Suprapubic skin (tissue), 4 donors: ENCODE measurements around the gene MYO10. TPM values are rescaled to one million over a fixed set of nuclear protein-coding genes. Genes with fewer than 3 reads are reported as not detected.

Experiments used
- DNase-seq, 2 donors: peaks; one replicate each; pipeline ENCODE4 v3.0.0-alpha.2; 2019; ENCODE audit warnings: low spot score in 2 of 2
- H3K27ac ChIP-seq: fragments of 200-600 bp; sonication (generic); one replicate; pipeline ENCODE4 v1.5.1; 2019
- H3K27me3 ChIP-seq: fragments of 200-600 bp; sonication (generic); one replicate; pipeline ENCODE4 v1.5.1; 2019
- H3K36me3 ChIP-seq: fragments of 200-600 bp; sonication (generic); one replicate; pipeline ENCODE4 v1.5.1; 2019
- H3K4me1 ChIP-seq: fragments of 200-600 bp; sonication (generic); one replicate; pipeline ENCODE4 v1.5.1; 2019
- H3K4me3 ChIP-seq: fragments of 200-600 bp; sonication (generic); one replicate; pipeline ENCODE4 v1.5.1; 2019; ENCODE audit warnings: mild to moderate bottlenecking
- H3K9me3 ChIP-seq: fragments of 200-600 bp; sonication (generic); one replicate; pipeline ENCODE4 v1.5.1; 2019
- EP300 ChIP-seq: sonication (generic); formaldehyde crosslinking; IDR thresholded peaks from one replicate; pipeline ENCODE4 v1.6.1; 2017; ENCODE audit warnings: antibody characterized with exemption
- POLR2A ChIP-seq, 2 donors: fragments of 450-650 bp; IDR thresholded peaks; one replicate each; pipeline ENCODE4 v1.6.1; 2017; ENCODE audit warnings: antibody characterized with exemption in 2 of 2, mild to moderate bottlenecking in 2 of 2, moderate library complexity in 2 of 2
- POLR2AphosphoS5 ChIP-seq, 3 donors: sonication (generic); formaldehyde crosslinking; IDR thresholded peaks; one replicate each; pipeline ENCODE4 v1.6.1; 2017; ENCODE audit warnings: antibody characterized with exemption in 3 of 3
- WGBS: methylation state at CpG from one replicate; pipeline ENCODE4 v1.1.5; 2018; 5-methylcytosine and 5-hydroxymethylcytosine counted together
- total RNA-seq, 4 donors: library from RNA; depleted of rRNA; stranded (reverse); fragments of >200 nt; gene quantifications; one replicate each; pipeline ENCODE4 v1.1.0, GENCODE V29; 2016
- TF ChIP-seq, protein P1 (sequence below), 2 donors: fragments of 200-600 bp in 1 of 2; fragments of 450-650 bp in 1 of 2; sonication (generic) in 1 of 2; IDR thresholded peaks; one replicate each; pipeline ENCODE4 v1.5.1; 2016 to 2019; ENCODE audit warnings: antibody characterized with exemption in 2 of 2, mild to moderate bottlenecking in 1 of 2, moderate library complexity in 1 of 2

Gene MYO10
- total RNA-seq, 4 donors from 2014 or later: 37.7 to 109 (median 64.6) TPM

DNA sequence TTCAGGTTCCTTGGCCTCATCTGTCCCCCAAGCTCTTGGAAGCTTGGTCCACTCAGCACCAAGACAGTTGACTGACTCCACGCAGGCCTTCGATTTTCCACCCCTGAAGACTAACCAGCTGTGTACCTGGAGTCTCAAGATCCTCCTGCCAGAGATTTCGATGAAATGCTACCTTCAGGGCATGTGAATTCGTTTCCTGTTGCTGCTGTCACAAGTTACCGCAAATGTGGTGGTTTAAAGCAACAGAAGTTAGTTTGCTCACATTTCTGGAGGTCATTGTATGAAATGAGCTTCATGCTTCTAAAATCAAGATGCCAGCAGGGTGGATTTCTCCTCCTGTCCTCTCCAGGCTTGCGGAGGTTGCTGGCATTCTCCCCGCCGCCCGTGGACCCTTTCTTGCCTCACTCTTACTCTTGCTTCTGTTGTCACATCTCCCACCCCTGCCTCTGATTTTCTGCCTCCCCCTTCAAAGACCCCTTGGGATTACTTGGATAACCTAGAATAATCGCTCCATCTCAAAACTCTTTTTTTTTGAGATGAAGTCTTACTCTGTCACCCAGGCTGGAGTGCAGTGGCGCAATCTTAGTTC is 291.7 kb downstream of the MYO10 start:
- TF ChIP-seq, protein P1, sequence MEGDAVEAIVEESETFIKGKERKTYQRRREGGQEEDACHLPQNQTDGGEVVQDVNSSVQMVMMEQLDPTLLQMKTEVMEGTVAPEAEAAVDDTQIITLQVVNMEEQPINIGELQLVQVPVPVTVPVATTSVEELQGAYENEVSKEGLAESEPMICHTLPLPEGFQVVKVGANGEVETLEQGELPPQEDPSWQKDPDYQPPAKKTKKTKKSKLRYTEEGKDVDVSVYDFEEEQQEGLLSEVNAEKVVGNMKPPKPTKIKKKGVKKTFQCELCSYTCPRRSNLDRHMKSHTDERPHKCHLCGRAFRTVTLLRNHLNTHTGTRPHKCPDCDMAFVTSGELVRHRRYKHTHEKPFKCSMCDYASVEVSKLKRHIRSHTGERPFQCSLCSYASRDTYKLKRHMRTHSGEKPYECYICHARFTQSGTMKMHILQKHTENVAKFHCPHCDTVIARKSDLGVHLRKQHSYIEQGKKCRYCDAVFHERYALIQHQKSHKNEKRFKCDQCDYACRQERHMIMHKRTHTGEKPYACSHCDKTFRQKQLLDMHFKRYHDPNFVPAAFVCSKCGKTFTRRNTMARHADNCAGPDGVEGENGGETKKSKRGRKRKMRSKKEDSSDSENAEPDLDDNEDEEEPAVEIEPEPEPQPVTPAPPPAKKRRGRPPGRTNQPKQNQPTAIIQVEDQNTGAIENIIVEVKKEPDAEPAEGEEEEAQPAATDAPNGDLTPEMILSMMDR (IDR thresholded peaks at IDR 0.05): no peak
- no peak for TF ChIP-seq POLR2AphosphoS5 (IDR thresholded peaks at IDR 0.05)
- WGBS: 91% methylated on average over 11 of the region's 11 CpGs
- H3K27ac ChIP-seq: no peak overlapping the region
- no peaks in the 10 kb centered on the region for H3K9me3 ChIP-seq
- H3K27me3 ChIP-seq: no peaks in the 10 kb centered on the region
- no peaks in the 10 kb centered on the region for H3K36me3 ChIP-seq
- no peak overlapping the region for H3K4me3 ChIP-seq
- H3K4me1 ChIP-seq: no peaks in the 10 kb centered on the region
- DNase-seq: no peak

DNA sequence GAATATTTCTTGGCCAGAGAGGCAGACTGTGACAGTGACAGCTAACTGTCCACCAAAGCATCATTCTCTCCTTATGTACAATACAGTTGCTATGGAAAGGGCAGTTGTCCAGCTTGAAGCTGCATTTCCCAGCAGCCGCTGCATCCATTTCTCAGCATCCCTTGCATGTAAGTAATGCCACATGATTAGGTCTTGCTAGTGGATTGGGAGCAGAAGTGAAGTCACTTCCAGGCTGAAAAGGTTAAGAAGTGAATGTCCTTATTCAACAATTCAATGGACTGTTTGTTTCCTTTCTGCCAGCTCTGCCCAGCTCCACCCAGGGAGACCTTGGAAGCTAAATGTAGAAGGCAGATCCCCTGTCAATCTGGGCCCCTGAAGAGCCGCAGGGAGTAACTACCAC is 293.2 kb downstream of the MYO10 start:
- no peak overlapping the region for H3K27ac ChIP-seq
- TF ChIP-seq POLR2AphosphoS5 (IDR thresholded peaks at IDR 0.05): no peak
- no peak for TF ChIP-seq POLR2A (IDR thresholded peaks at IDR 0.05)
- no peak for TF ChIP-seq EP300
- TF ChIP-seq, protein P1 (IDR thresholded peaks at IDR 0.05): no peak
- DNase-seq: no peak
- 50% methylated on average over 1 of the region's 2 CpGs for WGBS
- no peak overlapping the region for H3K4me3 ChIP-seq
- H3K36me3 ChIP-seq: no peaks in the 10 kb centered on the region
- no peaks in the 10 kb centered on the region for H3K9me3 ChIP-seq
- no peaks in the 10 kb centered on the region for H3K27me3 ChIP-seq
- no peaks in the 10 kb centered on the region for H3K4me1 ChIP-seq

DNA sequence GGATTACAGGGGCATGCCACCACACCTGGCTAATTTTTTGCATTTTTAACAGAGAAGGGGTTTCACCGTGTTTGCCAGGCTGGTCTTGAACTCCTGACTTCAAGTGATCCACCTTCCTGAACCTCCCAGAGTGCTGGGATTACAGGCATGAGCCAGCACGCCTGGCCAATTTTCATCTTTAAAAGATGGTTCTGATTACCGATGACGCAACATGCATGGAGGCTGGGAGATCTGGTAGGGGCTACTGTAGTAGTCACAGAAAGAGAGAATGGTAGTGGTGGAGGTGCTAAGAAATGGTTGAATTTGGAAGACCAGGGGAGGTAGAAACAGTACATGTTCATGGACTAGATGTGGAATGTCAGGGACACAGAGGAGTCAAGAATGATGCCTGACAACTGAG is 296.9 kb downstream of the MYO10 start:
- Histone ChIP-seq H3K36me3 (no peaks in the 10 kb centered on the region), H3K27ac (no peak overlapping the region), H3K9me3 (no peaks in the 10 kb centered on the region), H3K4me3 (no peak overlapping the region), H3K27me3 (no peaks in the 10 kb centered on the region), H3K4me1 (no peaks in the 10 kb centered on the region)
- 86% methylated on average over 4 of the region's 4 CpGs for WGBS
- TF ChIP-seq POLR2A (IDR thresholded peaks at IDR 0.05) (no peak), EP300 (no peak), POLR2AphosphoS5 (IDR thresholded peaks at IDR 0.05) (no peak)
- TF ChIP-seq, protein P1 (IDR thresholded peaks at IDR 0.05): no peak
- DNase-seq: no peak

DNA sequence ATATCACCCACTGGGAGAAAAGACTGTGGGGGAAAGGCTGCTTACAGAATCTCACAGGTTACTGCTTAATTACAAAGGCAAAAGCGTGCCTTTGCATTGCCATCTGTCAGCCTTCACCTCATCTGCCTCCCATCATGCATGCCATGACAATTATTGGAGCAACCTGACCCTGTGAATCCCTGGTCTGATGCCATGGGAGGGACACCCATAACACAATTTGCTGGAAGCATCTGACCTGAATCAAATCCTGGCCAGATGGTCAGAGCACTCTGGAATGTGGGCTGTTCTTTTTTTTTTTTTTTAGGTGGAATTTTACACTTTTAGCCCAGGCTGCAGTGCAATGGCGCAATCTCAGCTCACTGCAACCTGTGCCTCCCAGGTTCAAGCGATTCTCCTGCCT is 307.7 kb downstream of the MYO10 start:
- TF ChIP-seq, protein P1 (IDR thresholded peaks at IDR 0.05): no peak
- TF ChIP-seq POLR2AphosphoS5 (IDR thresholded peaks at IDR 0.05): no peak
- TF ChIP-seq EP300: no peak
- no peak for TF ChIP-seq POLR2A (IDR thresholded peaks at IDR 0.05)
- 77% methylated on average over 3 of the region's 3 CpGs for WGBS
- H3K27me3 ChIP-seq: no peaks in the 10 kb centered on the region
- peak overlapping the region; percentile 18 for H3K27ac ChIP-seq
- H3K4me3 ChIP-seq: no peak overlapping the region
- H3K36me3 ChIP-seq: no peaks in the 10 kb centered on the region
- DNase-seq: no peak
- H3K9me3 ChIP-seq: no peaks in the 10 kb centered on the region
- H3K4me1 ChIP-seq: peaks cover 8% of the 10 kb centered on the region

DNA sequence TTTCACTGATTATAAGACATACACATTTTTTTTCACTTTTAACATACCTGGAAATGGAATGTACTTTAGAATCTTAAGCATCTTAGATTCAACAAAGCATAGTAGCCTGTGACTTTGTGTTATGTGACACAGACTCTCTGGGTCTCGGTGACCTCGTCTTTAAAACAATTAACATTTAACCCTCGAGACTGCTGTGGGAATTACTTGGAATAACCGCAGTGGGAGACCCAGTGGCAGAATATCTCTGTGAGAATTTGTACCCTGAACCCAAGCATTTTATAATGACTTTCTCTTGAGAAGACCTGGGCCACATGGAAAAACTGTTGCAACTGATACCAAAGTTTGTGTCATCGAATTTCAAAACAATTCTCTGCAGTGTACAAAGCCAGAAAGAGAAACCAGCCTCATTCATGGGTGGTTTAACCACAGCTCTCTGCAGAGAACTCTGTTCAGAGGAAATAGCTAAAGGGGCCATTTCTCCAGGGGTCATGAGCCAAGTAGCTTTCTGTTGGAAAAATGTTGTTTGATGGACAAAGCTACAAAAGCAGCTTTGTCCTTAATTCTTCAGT is 309.3 kb downstream of the MYO10 start:
- no peaks in the 10 kb centered on the region for H3K36me3 ChIP-seq
- no peak overlapping the region for H3K4me3 ChIP-seq
- TF ChIP-seq, protein P1 (IDR thresholded peaks at IDR 0.05): no peak
- no peak for TF ChIP-seq POLR2AphosphoS5 (IDR thresholded peaks at IDR 0.05)
- TF ChIP-seq EP300: no peak
- TF ChIP-seq POLR2A (IDR thresholded peaks at IDR 0.05): no peak
- no peak overlapping the region for H3K27ac ChIP-seq
- no peaks in the 10 kb centered on the region for H3K9me3 ChIP-seq
- no peaks in the 10 kb centered on the region for H3K27me3 ChIP-seq
- peaks cover 8% of the 10 kb centered on the region for H3K4me1 ChIP-seq
- no peak for DNase-seq
- WGBS: 67% methylated on average over 5 of the region's 5 CpGs
